H1 (cell line): Measurements from ENCODE around the gene B3GALT4. TPM values are rescaled to one million over a fixed set of nuclear protein-coding genes. Genes with fewer than 3 reads are reported as not detected.

Experiments
- BACH1 ChIP-seq: IDR thresholded peaks from 2 replicates; pipeline ENCODE4 v1.6.1; 2012; ENCODE audit warnings: low read length, improper control_type of control experiment
- CBX5 ChIP-seq: fragments of 300-800, 300-1000 bp; sonication (generic); IDR thresholded peaks from 2 replicates; pipeline ENCODE4 v1.7.1; 2016; ENCODE audit warnings: antibody characterized with exemption, low read length, low read depth
- CHD7 ChIP-seq: fragments of 300-600 bp; sonication (generic); IDR thresholded peaks from 2 replicates; pipeline ENCODE4 v1.7.1; 2012; ENCODE audit warnings: low read length, moderate library complexity, mild to moderate bottlenecking, inconsistent platforms; ENCODE audit not compliant: insufficient replicate concordance
- EGR1 ChIP-seq: IDR thresholded peaks from 2 replicates; pipeline ENCODE4 v1.6.1; 2011; ENCODE audit warnings: low read depth, low read length, borderline replicate concordance
- polyA plus RNA-seq, 7 experiments: library from polyadenylated mRNA; depleted of rRNA in 3 of 7; stranded (reverse) in 5 of 7; unstranded in 2 of 7; fragments of >200 nt in 5 of 7; fragments of 200-250 nt in 2 of 7; gene quantifications; 1 replicate in 5 of 7; 2 replicates in 1 of 7; 4 replicates in 1 of 7; pipeline versions ENCODE4 v1.2.1 to v1.2.3, GENCODE V29; 2011 to 2013; ENCODE audit warnings: missing spikeins in 2 of 7, mixed read lengths in 2 of 7
- total RNA-seq: library from RNA; stranded (reverse); fragmentation: NEBNext Ultra II Directional; extraction: Animal tissue kit (Norgen Biotek cat#: 25700); gene quantifications from 2 replicates; pipeline ENCODE4 v1.2.1, GENCODE V29; 2021

Gene B3GALT4
- total and polyA plus RNA-seq, 2 of the 8 experiments (the other 6 are each of a cell fraction or from before 2014, with no cell fraction given) = 2.2 to 3.0 TPM

- TF ChIP-seq CHD7 = no peak
- TF ChIP-seq EGR1 = no peak
- no peak for TF ChIP-seq CBX5
- TF ChIP-seq BACH1 = no peak
Observed at GRCh38 chr6:33292996-33293682, 16.2 kb downstream of the B3GALT4 start (continued).
